Fibroblast of pulmonary artery (primary cell): ENCODE measurements around the gene TK2.

Experiments
- DNase-seq: peaks from one replicate; pipeline ENCODE4 v3.0.0-alpha.2; 2010; ENCODE audit warnings: low read depth
- H3K4me3 ChIP-seq: replicated peaks from 2 replicates; pipeline ENCODE4 v1.5.1; 2011; ENCODE audit warnings: low read depth, mild to moderate bottlenecking, control low read depth, low read length, moderate library complexity
- TF ChIP-seq, protein P1 (sequence below): IDR thresholded peaks from 2 replicates; pipeline ENCODE4 v1.5.1; 2011; ENCODE audit warnings: mild to moderate bottlenecking, control low read depth, low read length, inconsistent platforms; ENCODE audit errors: missing control alignments

Gene TK2

DNA sequence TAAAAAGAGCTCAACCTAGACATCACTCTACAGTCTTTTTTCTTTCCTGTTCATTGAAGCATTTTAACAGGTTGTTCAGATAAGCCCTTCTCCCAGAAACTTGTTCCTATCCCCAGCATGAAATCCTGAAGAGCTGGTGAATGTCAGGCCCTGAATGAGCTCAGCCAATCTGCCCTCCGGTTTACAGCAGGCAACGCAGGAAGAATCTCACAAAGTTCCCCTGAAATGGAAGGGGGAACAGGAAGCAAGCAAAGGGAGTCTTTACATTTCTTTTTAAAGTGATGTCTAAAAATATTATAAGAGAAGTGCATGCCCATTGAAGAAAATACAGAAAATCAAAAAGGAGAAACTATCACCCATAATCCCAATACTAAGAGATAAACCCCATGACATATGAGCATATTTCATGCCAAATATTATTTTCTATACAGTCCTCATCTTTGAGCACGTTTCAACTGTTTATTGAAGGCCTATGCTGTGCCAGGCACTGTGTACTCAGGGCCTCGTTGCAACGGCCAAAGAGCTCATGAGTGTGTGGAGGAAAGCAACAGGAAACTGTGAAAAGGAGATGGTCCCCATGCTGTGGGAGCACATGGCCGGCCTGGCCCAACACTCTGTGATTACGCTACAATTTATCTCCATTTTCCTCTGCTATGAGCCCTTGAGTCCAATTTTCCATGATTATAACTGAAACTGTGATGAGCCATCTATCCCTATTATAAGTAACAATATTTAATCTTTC lies 5.7 kb downstream of the TK2 start:
- H3K4me3 ChIP-seq, result no peak overlapping the region
- TF ChIP-seq, protein P1, sequence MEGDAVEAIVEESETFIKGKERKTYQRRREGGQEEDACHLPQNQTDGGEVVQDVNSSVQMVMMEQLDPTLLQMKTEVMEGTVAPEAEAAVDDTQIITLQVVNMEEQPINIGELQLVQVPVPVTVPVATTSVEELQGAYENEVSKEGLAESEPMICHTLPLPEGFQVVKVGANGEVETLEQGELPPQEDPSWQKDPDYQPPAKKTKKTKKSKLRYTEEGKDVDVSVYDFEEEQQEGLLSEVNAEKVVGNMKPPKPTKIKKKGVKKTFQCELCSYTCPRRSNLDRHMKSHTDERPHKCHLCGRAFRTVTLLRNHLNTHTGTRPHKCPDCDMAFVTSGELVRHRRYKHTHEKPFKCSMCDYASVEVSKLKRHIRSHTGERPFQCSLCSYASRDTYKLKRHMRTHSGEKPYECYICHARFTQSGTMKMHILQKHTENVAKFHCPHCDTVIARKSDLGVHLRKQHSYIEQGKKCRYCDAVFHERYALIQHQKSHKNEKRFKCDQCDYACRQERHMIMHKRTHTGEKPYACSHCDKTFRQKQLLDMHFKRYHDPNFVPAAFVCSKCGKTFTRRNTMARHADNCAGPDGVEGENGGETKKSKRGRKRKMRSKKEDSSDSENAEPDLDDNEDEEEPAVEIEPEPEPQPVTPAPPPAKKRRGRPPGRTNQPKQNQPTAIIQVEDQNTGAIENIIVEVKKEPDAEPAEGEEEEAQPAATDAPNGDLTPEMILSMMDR, result no peak
- no peak for DNase-seq

GRCh38 chr16:66543541-66543940 lies 6.4 kb downstream of the TK2 start:
- DNase-seq, result no peak
- no peak overlapping the region for H3K4me3 ChIP-seq
- TF ChIP-seq, protein P1, result no peak

DNA sequence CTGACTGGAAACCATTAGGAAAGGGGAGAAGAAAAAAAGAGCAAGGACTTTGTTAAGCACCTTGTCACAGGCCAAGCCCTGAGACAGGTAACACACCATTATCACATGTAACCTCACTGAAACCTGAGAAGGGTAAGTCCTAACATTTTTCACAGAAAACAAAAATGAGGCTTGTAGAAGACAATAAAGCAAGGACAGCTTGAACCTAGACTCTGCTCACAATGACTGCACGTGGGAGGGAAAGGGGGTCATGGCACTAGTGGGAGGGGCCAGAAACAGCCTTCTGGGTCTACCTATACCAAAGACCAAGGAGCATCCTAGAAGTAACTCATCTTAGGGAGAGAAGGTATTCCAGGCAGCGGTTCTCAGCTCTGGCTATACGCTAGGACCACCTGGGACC lies 7.5 kb downstream of the TK2 start:
- TF ChIP-seq, protein P1, result no peak
- no peak overlapping the region for H3K4me3 ChIP-seq

GRCh38 chr16:66541388-66542355 lies 8.2 kb downstream of the TK2 start:
- H3K4me3 ChIP-seq, result no peak overlapping the region
- DNase-seq, result no peak
- TF ChIP-seq, protein P1, result no peak

More for the DNA sequence above, 7.5 kb downstream of the TK2 start:
- no peak for DNase-seq

DNA sequence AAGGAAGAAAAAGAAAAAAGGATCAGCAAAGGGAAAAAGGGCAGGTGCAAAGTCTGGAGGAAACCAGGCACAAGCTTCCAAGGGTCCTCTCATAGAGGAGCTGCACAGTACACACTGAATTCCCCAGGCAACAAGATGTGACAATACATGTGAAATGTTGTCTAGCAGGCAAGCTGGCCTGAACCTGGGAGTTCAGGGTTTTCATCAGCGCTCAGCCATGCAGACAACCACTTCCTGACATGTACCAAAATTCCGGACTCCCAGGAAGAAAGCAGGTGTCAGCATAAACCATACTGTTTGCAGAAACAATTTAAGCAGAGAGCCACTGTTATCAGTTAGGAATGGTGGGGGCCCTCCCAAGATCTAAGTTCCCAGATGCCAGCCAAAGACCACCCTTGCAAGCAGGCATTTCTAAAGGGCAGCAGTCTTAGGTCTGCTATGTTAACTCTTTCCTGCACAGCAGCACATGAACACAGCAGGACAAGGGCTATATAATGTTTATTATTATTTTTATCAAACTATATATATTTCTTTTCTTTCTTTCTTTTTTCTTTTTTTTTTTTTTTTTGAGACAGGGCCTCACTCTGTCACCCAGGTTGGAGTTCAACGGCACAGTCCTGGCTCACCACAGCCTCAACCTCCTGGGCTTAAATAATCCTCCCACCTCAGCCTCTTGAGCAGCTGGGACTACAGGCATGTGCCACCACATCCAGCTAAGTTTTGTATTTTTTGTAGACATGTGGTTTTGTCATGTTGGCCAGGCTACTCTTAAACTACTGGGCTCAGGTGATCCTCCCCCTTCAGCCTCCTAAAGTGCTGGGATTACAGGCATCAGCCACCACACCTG lies 10.1 kb downstream of the TK2 start:
- DNase-seq, result no peak

DNA sequence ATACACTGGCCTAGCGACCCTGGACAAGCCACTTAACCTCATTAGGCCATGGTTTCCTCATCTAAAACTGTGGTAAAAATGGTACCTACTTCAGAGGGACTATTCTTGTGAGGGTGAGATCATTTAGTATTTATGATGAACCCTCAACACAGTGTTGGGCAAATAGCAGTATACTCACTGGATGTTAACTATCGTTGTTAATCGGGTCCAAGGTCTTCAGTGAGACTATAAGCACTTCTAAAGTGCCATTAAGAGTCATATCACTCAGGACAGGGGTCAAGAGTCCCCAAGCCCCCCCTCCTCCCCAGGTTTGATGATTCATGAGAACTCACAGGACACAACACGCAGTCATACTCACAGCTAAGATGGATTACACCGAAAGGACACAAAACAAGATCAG lies 11.0 kb downstream of the TK2 start:
- TF ChIP-seq, protein P1, result no peak
- no peak overlapping the region for H3K4me3 ChIP-seq
- no peak for DNase-seq

More for the DNA sequence above, 10.1 kb downstream of the TK2 start:
- TF ChIP-seq, protein P1, result no peak
- no peak overlapping the region for H3K4me3 ChIP-seq
